Measurements from ENCODE around the gene LRRC2. TPM values are rescaled to one million over a fixed set of nuclear protein-coding genes. Genes with fewer than 3 reads are reported as not detected.

Gene LRRC2
- total RNA-seq, 4 donors from 2014 or later: 1.1 to 7.7 (median 5.0) TPM

- no peak for TF ChIP-seq CTCF (IDR thresholded peaks at IDR 0.05; ENCODE audit: low read depth)
Observed at GRCh38 chr3:46497556-46498265, 68.4 kb downstream of the LRRC2 start, which contains the start of gene RTP3. Gene RTP3 (plus strand): TSS chr3:46497976. CDS start chr3:46498063, 87 bp downstream.

DNA sequence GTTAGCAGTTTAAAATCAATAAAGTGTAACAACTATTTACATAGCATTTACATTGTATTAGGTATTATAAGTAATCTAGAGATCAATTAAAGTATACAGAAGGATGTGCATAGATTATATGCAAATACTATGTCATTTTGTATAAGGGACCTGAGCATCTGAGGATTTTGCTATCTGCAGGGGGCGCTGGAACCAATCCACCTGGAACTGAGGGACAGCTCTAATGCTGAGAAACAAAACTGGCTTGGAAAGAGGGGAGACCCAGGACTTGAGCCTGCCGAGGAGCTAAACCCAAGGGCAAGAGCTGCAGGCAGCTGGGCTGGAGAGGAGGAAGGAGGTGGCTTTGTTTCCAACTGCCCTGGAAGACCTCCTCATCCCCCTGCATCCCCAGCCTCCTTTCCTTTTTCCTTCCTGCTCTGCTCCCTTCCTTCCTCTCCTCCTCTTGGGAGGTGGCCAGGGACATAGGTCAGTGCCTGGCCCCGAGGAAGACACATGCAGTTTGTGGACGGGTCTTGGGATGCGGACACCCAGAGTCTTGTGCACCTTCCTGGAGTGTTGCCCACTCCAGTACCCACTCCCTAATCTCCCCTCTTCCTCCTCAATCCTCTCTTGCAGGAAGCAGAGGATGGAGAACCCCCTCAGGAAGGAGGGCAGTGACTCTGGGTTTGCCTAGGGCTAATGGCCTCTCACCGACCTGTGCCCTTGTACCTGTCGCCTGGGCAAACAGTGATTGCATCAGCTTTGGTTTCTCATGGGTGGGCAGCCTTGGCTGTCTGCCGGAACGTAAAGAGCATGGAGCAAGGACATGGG, 69.2 kb downstream of the LRRC2 start:
- no peak for TF ChIP-seq CTCF (IDR thresholded peaks at IDR 0.05; ENCODE audit: low read depth)

- no peak for TF ChIP-seq CTCF (IDR thresholded peaks at IDR 0.05; ENCODE audit: low read depth)
Observed at GRCh38 chr3:46495901-46496456, 70.1 kb downstream of the LRRC2 start.

- TF ChIP-seq CTCF (IDR thresholded peaks at IDR 0.05; ENCODE audit: low read depth): no peak
Observed at GRCh38 chr3:46492890-46493547, 73.1 kb downstream of the LRRC2 start.

- no peak for TF ChIP-seq CTCF (IDR thresholded peaks at IDR 0.05; ENCODE audit: low read depth)
Observed at GRCh38 chr3:46491089-46492070, 74.7 kb downstream of the LRRC2 start.

- TF ChIP-seq CTCF (IDR thresholded peaks at IDR 0.05; ENCODE audit: low read depth): no peak
Observed at GRCh38 chr3:46490338-46491084, 75.6 kb downstream of the LRRC2 start.
